Activated T-cell treated with anti-CD3 and anti-CD28 coated beads, Interleukin-2, amount 50 U/mL, for 1 hour (primary cell): ENCODE results near the gene TGFBR3.

Source experiments
- DNase-seq: peaks from one replicate; pipeline ENCODE4 v3.0.0-alpha.2; 2020

TGFBR3 gene

GRCh38 chr1:91821126-91821868 is 64.7 kb downstream of the TGFBR3 start:
- DNase-seq: no peak

DNA sequence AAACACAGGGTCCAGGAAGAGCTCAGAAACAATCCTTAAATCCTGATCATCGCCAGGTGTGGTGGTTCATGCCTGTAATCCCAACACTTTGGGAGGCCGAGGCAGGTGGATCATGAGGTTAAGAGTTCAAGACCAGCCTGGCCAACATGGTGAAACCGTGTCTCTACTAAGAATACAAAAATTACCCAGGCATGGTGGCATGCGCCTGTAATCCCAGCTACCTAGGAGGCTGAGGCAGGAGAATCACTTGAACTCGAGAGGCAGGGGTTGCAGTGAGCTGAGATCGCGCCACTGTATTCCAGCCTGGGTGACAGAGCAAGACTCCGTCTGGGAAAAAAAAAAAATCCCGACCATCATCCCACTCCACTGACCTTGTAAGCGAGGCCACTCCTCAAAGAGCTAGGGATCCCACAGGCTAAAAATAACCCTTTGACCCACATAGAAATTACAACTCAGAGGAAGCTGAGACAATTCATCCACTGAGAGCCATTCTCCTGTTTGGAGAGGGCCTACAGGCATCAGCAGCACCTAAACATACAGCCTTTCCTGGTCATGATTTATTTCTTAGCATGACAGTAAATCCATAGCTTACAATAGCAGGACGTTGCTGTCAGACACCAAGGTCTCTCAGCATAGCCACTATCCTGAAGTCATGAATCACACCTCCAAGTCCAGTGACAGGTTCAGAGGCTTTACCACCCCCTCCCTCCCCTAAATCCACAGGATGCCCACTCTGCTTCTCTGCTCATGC is 66.7 kb downstream of the TGFBR3 start:
- DNase-seq: no peak

DNA sequence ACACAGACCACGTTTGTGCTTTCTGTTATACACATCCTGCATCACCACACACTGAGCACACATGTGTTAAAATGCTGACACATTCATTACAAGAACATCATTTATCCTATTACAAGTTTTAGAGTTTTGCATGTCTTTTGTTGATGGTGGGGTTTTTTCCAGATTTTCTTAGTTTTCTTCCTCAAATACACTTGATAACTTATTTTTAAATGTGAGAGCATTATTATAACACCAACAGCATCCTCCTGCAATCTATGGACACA is 67.3 kb downstream of the TGFBR3 start:
- no peak for DNase-seq

- DNase-seq: no peak
These were observed 68.6 kb downstream of the TGFBR3 start for GRCh38 chr1:91817211-91817905.

GRCh38 chr1:91816031-91816430 is 69.9 kb downstream of the TGFBR3 start:
- no peak for DNase-seq

DNA sequence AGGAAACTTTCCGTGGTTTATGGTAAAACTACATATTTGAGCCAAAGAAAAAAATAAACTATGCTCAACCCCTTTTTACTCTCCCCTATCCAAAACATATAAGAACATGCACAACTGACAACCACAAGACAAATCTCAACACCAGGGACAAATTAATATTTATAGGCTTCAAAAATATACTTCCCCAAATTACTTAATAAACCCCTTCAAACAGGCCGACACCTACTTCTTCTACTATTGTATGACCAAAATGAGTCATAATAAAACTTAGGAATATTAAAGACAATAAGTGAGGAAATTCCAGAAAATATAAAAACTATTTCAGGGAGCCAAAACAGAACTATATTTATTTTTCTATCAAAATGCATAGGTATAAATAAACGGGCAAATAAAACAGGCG is 71.5 kb downstream of the TGFBR3 start:
- no peak for DNase-seq

DNA sequence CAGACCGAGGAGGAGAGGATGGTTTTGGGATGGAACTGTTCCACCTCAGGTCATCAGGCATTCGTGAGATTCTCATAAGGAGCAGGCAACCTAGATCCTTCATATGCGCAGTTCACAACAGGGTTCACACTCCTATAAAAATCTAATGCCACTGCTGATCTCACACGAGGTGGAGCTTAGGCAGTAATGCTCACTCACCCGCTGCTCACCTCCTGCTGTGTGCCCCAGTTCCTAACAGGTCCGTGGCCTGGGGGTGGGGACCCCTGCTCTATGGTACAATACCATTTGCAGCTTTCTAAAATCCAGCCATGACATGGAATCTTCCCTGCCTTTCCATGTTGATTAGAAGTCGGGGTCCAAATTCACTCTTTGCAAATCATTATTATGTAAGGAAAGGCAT is 72.1 kb downstream of the TGFBR3 start:
- no peak for DNase-seq

GRCh38 chr1:91811363-91812025 is 74.5 kb downstream of the TGFBR3 start:
- no peak for DNase-seq

DNA sequence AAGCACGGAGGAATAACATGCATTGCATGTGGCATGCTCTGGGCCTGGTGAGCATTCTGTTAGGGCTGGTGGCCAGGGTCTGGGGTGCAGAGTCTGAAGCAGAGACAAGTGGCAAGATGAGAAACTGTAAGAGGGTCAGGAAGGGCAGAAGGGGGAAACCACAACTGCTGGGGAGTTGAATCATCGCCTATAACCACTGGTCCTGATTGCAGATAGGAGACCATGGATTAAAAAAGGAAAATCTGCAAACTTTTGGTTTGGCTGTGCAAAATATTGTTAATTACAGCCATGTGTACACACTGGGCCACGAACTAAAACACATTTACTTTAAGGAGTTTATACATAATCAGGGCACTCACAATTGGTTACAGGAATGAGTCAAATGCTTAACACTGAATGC is 76.6 kb downstream of the TGFBR3 start:
- no peak for DNase-seq

DNA sequence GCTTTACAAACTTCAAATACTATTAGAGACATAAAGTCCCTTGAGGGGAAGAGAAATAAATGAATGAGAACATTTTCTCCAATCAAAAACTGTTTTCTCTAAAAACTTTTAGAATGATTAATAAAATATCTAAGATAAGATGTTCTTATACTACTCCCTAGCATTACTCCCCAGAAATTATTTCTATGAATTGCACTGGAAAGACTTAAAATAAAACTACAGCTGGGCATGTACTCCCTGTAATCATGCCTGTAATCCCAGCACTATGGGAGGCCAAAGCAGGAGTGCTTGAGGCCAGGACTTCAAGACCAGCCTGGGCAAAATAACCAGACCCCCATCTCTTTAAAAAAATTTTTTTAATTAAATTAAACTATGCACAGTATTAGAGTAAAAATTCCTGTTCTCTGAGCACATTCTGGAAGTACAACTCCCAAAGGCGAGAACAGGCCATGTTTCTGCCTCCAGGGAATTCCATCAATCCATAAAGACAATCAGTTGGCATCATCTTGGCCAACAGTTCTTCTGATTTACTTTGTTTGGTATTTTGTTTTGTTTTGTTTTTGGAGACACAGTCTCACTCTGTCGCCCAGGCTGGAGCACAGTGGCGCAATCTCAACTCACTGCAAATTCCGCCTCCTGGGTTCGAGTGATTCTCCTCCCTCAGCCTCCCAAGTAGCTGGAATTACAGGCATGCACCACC is 77.9 kb downstream of the TGFBR3 start:
- DNase-seq: no peak

DNA sequence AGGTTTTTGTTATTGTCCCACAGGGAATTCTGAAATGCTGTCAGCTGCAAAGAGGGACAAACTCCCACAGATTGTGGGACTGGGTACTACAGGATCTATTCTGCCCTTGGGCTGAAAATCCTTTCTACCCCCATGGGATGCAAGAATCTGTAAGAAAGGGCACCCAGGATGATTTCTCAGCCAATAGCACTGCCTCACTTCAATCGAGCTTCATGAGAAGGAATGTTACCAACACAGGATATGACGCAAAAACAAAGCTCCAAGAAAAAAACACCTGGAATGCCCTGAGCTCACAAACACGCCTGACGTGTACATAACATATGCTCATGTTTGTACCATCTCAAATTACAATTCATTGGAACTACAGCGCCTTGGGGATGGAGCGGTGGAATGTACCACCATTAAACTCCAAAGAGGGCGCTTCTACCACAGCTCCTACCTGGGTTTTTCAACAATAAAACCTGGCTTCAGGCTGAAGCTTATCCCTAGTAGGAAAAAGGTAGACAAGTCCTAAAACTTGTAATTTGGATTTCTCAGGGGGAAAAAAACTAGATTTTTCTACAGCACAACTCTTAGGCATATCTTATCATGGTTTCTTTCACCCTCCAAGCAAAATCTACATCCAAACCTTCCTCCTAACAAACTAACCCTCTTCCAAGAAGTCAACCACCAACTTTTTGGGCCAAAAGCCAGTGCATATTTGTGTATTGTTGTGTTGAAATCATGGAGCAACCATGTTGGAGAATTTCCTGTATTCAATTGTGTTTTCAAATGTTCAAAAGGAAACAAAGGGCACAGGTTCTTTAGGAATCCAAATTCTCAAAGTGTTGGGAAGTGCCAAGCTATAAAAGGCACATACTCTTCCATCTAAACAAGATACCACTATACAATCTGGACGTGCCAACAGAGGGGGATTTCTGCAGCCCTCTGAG is 78.9 kb downstream of the TGFBR3 start:
- DNase-seq: no peak

- no peak for DNase-seq
These were observed 79.7 kb downstream of the TGFBR3 start for GRCh38 chr1:91806181-91806768.

- DNase-seq: peak; percentile 28
These were observed 80.6 kb downstream of the TGFBR3 start for GRCh38 chr1:91805311-91805801.

GRCh38 chr1:91804546-91805023 is 81.4 kb downstream of the TGFBR3 start:
- peak; percentile 79 for DNase-seq

- peak; percentile 70 for DNase-seq
These were observed 82.0 kb downstream of the TGFBR3 start for GRCh38 chr1:91803847-91804545.

GRCh38 chr1:91803123-91803522 is 82.8 kb downstream of the TGFBR3 start:
- DNase-seq: peak; percentile 28

- no peak for DNase-seq
These were observed 84.3 kb downstream of the TGFBR3 start for GRCh38 chr1:91801496-91802115.

DNA sequence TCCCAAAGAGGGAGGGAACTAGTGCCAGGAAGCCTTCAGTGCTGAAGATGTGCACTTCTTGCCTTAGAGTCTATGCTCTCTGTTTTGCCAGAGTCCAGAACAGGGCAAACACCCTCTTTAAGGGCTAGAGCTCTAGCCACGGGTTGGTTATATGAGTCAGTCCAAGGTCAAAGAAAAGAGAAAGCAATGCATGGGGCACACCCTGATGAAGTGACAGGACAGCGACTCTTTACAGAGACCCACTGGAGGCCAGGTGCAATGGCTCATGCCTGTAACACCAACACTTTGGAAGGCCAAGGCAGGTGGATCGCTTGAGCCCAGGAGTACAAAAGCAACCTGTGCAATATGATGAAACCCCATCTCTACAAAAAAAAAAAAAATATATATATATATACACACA is 86.1 kb downstream of the TGFBR3 start:
- DNase-seq: no peak

GRCh38 chr1:91799159-91799558 is 86.8 kb downstream of the TGFBR3 start:
- no peak for DNase-seq

GRCh38 chr1:91798740-91799139 is 87.2 kb downstream of the TGFBR3 start:
- no peak for DNase-seq
